ENCODE data around the gene SMYD3.

GRCh38 chr1:246513619-246514343 lies 6.7 kb upstream of the SMYD3 start:
- TF ChIP-seq CTCF (IDR thresholded peaks at IDR 0.05) (no peak), POLR2A (IDR thresholded peaks at IDR 0.05) (no peak)
